ENCODE measurements around the gene CLASP2. TPM values are rescaled to one million over a fixed set of nuclear protein-coding genes. Genes with fewer than 3 reads are reported as not detected.

CLASP2 gene
- total RNA-seq, 1 experiment from 2014 or later = 58.9 TPM

DNA sequence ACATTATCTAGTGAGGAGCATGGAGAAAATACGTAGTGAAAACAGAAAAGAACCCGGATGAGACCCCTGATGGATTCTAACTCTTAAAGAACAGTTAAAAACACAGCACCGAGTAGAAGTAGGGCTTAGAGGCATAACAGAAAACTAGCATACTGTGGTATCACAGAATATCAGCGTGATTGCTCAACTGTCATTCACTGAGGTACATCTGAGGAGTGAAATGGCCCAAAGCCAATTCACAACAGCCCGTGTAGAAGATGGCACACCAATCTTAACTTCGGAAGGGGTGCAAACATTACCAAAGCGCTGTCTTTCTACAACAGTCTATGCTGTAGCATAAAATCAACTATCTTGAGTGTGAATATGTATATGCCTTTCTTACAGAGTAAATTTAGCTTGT is 1.8 kb downstream of the CLASP2 start:
- Mint-ChIP-seq H3K27ac (ENCODE audit: low read depth, unreplicated experiment) (no peak overlapping the region), H3K36me3 (ENCODE audit: insufficient read depth, unreplicated experiment) (no peaks in the 10 kb centered on the region), H3K9me3 (ENCODE audit: unreplicated experiment) (no peaks in the 10 kb centered on the region), H3K27me3 (ENCODE audit: insufficient read depth, unreplicated experiment) (no peaks in the 10 kb centered on the region), H3K4me3 (ENCODE audit: unreplicated experiment) (no peak overlapping the region), H3K4me1 (ENCODE audit: insufficient read depth, unreplicated experiment) (no peaks in the 10 kb centered on the region)
- no TSS peak for BruUV-seq (replicated peaks)
- TF ChIP-seq, protein P1, sequence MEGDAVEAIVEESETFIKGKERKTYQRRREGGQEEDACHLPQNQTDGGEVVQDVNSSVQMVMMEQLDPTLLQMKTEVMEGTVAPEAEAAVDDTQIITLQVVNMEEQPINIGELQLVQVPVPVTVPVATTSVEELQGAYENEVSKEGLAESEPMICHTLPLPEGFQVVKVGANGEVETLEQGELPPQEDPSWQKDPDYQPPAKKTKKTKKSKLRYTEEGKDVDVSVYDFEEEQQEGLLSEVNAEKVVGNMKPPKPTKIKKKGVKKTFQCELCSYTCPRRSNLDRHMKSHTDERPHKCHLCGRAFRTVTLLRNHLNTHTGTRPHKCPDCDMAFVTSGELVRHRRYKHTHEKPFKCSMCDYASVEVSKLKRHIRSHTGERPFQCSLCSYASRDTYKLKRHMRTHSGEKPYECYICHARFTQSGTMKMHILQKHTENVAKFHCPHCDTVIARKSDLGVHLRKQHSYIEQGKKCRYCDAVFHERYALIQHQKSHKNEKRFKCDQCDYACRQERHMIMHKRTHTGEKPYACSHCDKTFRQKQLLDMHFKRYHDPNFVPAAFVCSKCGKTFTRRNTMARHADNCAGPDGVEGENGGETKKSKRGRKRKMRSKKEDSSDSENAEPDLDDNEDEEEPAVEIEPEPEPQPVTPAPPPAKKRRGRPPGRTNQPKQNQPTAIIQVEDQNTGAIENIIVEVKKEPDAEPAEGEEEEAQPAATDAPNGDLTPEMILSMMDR (IDR thresholded peaks at IDR 0.05; ENCODE audit: unreplicated experiment) = no peak
- CTCF ChIA-PET = interaction anchor here (0.6 to 2.3 kb wide), 17 partner anchors 51 to 585 kb away, joined by 3 to 8 read pairs (median 3); no protein-coding TSS in a partner anchor
- intact Hi-C loops (cut with micrococcal nuclease) = loop anchor here (1.0 to 2.0 kb wide), 3 partner anchors 71 to 323 kb away; no protein-coding TSS in a partner anchor
- POLR2A ChIA-PET = interaction anchor here (0.9 to 3.0 kb wide), 12 partner anchors 19 to 275 kb away, joined by 3 to 23 read pairs (median 4); partner anchors contain the start of genes PDCD6IP and UBP1
- DNase-seq (ENCODE audit: unreplicated experiment) = peak; percentile 48

DNA sequence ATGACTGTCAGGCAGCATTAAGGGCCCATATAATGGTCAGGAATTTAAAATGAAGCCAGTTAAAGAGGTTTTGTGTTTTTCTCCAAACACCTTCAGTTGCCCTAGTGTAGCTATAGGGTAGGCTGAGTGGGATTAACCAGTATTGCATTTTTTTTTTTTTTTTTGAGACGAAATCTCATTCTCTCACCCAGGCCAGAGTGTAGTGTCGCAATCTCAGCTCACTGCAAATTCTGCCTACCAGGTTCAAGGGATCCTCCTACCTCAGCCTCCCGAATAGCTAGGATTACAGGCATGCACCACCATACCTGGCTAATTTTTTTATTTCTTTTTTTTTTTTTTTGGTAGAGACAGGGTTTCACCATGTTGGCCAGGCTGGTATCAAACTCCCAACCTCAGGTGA is 7.0 kb downstream of the CLASP2 start:
- CTCF ChIA-PET = interaction anchor here (0.6 to 0.8 kb wide), 2 partner anchors 8 to 11 kb away, joined by 3 read pairs; no protein-coding TSS in a partner anchor
- no peaks in the 10 kb centered on the region for H3K27me3 Mint-ChIP-seq (ENCODE audit: insufficient read depth, unreplicated experiment)
- POLR2A ChIA-PET = interaction anchor here (1.0 kb wide), 1 partner anchor 87 kb away, joined by 4 read pairs; the partner anchor contains the start of gene PDCD6IP
- intact Hi-C loops (cut with micrococcal nuclease) = no loop called here
- DNase-seq (ENCODE audit: unreplicated experiment) = no peak
- no peaks in the 10 kb centered on the region for H3K9me3 Mint-ChIP-seq (ENCODE audit: unreplicated experiment)
- no peaks in the 10 kb centered on the region for H3K4me1 Mint-ChIP-seq (ENCODE audit: insufficient read depth, unreplicated experiment)
- H3K4me3 Mint-ChIP-seq (ENCODE audit: unreplicated experiment) = no peak overlapping the region
- TF ChIP-seq, protein P1 (IDR thresholded peaks at IDR 0.05; ENCODE audit: unreplicated experiment) = no peak
- no TSS peak for BruUV-seq (replicated peaks)
- no peaks in the 10 kb centered on the region for H3K36me3 Mint-ChIP-seq (ENCODE audit: insufficient read depth, unreplicated experiment)
- no peak overlapping the region for H3K27ac Mint-ChIP-seq (ENCODE audit: low read depth, unreplicated experiment)

DNA sequence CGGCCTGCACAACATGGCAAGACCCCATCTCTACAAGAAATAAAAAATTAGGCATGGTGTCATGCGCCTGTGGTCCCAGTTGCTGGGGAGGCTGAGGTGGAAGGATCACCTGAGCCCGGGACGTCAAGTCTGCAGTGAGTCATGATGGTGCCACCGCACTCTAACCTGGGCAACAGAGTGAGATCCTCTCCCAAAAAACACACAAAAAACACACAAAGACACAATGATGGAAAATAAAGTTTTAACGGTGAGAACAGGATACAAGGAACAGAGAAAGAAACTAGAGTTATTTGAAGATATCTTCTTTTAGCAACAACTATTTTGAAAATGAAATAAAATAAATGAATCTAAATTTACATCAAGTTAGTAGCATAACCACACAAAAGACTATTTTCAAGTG is 12.0 kb downstream of the CLASP2 start:
- no peak overlapping the region for H3K27ac Mint-ChIP-seq (ENCODE audit: low read depth, unreplicated experiment)
- no peak for DNase-seq (ENCODE audit: unreplicated experiment)
- BruUV-seq (replicated peaks) = no TSS peak
- intact Hi-C loops (cut with micrococcal nuclease) = no loop called here
- TF ChIP-seq, protein P1 (IDR thresholded peaks at IDR 0.05; ENCODE audit: unreplicated experiment) = no peak
- ChIA-PET CTCF (no interaction called here), POLR2A (no interaction called here)
- no peaks in the 10 kb centered on the region for H3K9me3 Mint-ChIP-seq (ENCODE audit: unreplicated experiment)
- no peaks in the 10 kb centered on the region for H3K36me3 Mint-ChIP-seq (ENCODE audit: insufficient read depth, unreplicated experiment)
- no peaks in the 10 kb centered on the region for H3K27me3 Mint-ChIP-seq (ENCODE audit: insufficient read depth, unreplicated experiment)
- H3K4me1 Mint-ChIP-seq (ENCODE audit: insufficient read depth, unreplicated experiment) = no peaks in the 10 kb centered on the region
- no peak overlapping the region for H3K4me3 Mint-ChIP-seq (ENCODE audit: unreplicated experiment)

DNA sequence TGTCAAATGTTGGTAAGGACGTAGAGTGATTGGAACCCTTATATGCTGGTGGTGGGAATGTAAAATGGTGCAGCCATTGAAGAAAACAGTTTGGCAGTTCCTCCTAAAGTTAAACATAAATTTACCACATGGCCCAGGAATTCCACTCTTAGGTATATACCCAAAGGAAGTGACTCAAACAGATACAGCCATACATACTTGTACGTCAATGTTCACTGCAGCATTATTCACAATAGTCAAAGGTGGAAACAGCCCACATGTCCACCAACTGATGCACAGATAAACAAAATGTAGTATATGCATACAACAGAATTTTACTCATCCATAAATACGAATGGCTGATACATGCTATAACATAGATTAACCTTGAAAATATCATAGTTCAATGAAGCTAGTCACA is 13.2 kb downstream of the CLASP2 start:
- ChIA-PET CTCF (interaction anchor here (0.5 to 0.8 kb wide), 2 partner anchors 66 to 72 kb away, joined by 4 read pairs; no protein-coding TSS in a partner anchor), POLR2A (interaction anchor here (1.2 kb wide), 1 partner anchor 84 kb away, joined by 3 read pairs; no protein-coding TSS in a partner anchor)
- Mint-ChIP-seq H3K27me3 (ENCODE audit: insufficient read depth, unreplicated experiment) (no peaks in the 10 kb centered on the region), H3K9me3 (ENCODE audit: unreplicated experiment) (no peaks in the 10 kb centered on the region), H3K4me1 (ENCODE audit: insufficient read depth, unreplicated experiment) (no peaks in the 10 kb centered on the region), H3K27ac (ENCODE audit: low read depth, unreplicated experiment) (no peak overlapping the region), H3K36me3 (ENCODE audit: insufficient read depth, unreplicated experiment) (no peaks in the 10 kb centered on the region), H3K4me3 (ENCODE audit: unreplicated experiment) (no peak overlapping the region)
- no peak for DNase-seq (ENCODE audit: unreplicated experiment)
- TF ChIP-seq, protein P1 (IDR thresholded peaks at IDR 0.05; ENCODE audit: unreplicated experiment) = no peak
- intact Hi-C loops (cut with micrococcal nuclease) = no loop called here
- BruUV-seq (replicated peaks) = no TSS peak

Data from MCF 10A (cell line).